Measurements from ENCODE around the gene HYI.
"Not testable (repeated sequence)": the region's sequence is repeated elsewhere in the genome, so short reads cannot be mapped to it uniquely, and the experiment has no call there.

Gene HYI

DNA sequence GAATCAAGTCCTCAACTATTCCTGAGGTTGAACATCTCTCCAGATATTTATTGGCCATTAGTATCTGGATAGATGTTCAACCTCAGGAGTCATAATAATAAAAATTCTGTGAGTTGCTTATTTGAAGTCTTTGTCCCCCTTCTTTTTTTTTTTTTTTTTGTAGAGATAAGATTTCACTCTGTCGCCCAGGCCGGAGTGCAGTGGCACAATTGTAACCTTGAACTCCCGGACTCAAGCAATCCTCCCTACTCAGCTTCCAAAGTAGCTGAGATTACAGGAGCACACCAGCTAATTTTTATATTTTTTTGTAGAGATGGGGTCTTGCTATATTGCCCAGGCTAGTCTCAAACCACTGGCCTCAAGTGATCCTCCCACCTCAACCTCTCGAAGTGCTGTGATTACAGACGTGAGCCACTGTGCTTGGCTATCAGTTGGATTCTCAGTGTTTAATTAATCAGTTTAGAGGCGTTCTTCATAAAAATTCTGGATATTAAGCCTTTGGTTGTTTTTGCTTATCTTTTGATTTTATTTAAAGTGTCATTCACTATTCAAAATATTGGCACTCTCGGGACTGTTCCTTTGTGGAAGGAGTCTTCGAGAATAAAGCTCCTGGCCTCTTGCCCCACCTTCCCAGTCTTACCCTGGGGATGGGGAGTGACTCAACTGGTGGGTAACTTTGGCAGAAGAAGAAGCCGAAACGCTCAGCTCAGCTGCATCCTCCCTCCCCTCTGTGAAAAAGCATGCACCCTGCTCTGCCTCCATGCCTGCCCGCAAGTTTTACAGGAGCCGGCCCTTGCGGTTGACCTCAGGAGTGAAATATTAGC lies 11.2 kb upstream of the HYI start:
- TF ChIP-seq, protein P1, sequence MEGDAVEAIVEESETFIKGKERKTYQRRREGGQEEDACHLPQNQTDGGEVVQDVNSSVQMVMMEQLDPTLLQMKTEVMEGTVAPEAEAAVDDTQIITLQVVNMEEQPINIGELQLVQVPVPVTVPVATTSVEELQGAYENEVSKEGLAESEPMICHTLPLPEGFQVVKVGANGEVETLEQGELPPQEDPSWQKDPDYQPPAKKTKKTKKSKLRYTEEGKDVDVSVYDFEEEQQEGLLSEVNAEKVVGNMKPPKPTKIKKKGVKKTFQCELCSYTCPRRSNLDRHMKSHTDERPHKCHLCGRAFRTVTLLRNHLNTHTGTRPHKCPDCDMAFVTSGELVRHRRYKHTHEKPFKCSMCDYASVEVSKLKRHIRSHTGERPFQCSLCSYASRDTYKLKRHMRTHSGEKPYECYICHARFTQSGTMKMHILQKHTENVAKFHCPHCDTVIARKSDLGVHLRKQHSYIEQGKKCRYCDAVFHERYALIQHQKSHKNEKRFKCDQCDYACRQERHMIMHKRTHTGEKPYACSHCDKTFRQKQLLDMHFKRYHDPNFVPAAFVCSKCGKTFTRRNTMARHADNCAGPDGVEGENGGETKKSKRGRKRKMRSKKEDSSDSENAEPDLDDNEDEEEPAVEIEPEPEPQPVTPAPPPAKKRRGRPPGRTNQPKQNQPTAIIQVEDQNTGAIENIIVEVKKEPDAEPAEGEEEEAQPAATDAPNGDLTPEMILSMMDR (IDR thresholded peaks at IDR 0.05; ENCODE audit: insufficient read depth, low read depth, low read length, missing control alignments): no peak
- DNase-seq (ENCODE audit: low read depth): no peak

DNA sequence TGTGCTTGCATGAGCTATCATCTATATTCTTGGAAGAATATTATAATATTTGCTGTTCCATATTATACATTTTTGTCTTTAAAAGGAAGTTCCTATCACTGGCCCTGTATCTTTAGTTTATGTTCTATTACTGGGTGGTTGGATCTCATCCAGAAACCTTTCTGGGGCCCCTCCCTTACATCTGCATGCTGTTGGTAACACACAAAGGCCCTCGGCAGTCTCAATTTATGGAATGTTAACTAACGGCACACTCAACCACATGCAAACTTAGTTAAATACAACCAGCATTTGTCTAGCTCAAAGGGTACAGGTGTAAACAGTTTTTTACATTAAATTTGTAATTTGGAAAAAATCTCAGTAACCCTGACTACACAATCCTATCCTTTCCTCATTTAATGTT lies 9.7 kb upstream of the HYI start:
- no peak overlapping the region for H3K4me3 ChIP-seq (ENCODE audit: low read depth, low read length)
- DNase-seq (ENCODE audit: low read depth): no peak
- TF ChIP-seq, protein P1 (IDR thresholded peaks at IDR 0.05; ENCODE audit: insufficient read depth, low read depth, low read length, missing control alignments): no peak

More for the DNA sequence above, 11.2 kb upstream of the HYI start:
- H3K4me3 ChIP-seq (ENCODE audit: low read depth, low read length): no peak overlapping the region

DNA sequence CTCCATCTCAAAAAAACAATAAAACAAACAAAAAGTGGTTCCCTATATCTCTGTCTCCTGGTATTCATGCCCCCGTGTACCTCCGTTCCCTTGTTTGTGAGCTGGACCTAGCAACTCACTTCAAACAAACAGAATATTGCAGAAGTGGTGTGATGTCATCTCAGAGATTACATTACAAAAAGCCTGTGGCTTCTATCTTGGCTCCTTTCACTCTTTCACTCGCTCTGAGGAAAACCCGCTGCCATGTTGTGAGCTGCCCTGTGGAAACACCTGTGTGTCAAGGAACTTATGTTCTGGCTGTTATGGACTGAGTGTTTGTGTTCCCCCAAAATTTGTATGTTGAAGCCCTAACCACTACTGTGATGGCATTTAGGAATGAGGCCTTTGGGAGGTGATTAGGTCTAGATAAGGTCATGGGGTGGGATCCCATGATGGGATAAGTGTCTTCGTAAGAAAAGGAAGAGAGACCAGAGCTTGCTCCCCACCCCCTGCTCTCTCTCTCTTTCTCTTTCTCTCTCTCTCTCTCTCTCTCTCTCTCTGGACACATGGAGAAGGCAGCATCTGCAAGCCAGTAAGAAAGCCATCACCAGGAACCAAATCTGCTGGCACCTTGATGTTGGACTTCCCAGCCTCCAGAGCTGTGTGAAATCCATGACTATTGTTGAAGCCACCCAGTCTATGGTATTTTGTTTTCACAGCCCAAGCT lies 7.4 kb upstream of the HYI start:
- TF ChIP-seq, protein P1 (IDR thresholded peaks at IDR 0.05; ENCODE audit: insufficient read depth, low read depth, low read length, missing control alignments): no peak
- no peak for DNase-seq (ENCODE audit: low read depth)
- no peak overlapping the region for H3K4me3 ChIP-seq (ENCODE audit: low read depth, low read length)

DNA sequence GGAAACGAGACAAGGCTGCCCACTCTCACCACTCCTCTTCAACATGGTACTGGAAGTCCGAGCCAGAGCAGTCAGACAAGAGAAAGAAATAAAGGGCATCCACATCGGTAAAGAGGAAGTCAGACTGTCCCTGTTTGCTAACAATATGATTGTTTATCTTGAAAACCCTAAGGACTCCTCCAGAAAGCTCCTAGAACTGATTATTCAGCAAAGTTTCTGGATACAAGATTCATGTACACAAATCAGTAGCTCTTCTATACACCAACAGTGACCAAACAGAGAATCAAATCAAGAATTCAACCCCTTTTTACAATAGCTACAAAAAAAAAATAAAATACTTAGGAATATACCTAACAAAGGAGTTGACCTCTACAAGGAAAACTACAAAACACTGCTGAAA lies 4.6 kb upstream of the HYI start:
- DNase-seq (ENCODE audit: low read depth); H3K4me3 ChIP-seq (ENCODE audit: low read depth, low read length): not testable (repeated sequence)

DNA sequence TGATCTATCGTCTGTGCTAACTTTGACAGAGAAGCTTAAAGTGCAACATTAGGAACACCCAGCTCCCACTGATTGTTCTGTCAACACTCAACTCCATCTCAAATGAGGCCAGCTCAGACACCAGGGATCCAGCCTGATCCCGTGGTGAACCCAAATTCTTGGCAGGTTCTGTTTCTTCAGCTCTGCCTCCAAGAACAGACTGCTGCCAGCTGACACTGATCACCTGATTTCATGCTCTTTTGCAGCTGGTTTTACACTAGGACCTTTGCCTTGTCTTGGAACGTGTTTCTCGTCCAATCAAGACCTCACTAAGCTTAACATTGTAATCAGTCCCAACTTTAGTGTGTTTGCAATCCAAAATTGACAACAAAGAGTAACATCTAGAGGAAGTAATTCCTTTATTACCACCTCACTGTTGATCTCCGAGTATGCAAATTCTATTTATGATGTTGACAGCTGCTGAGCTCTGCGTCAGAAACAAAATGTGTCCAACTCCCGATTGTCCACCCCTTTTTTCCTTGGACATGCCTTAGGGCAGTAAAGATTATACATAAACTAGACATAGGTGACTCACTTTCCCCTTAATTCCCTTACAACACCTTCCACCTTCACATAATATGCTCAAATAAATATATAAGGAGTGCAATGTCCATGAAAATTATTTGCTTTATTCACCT lies 1.6 kb upstream of the HYI start:
- TF ChIP-seq, protein P1 (IDR thresholded peaks at IDR 0.05; ENCODE audit: insufficient read depth, low read depth, low read length, missing control alignments): no peak
- DNase-seq (ENCODE audit: low read depth): no peak
- H3K4me3 ChIP-seq (ENCODE audit: low read depth, low read length): no peak overlapping the region; the same call in 1 of the 2 replicates

DNA sequence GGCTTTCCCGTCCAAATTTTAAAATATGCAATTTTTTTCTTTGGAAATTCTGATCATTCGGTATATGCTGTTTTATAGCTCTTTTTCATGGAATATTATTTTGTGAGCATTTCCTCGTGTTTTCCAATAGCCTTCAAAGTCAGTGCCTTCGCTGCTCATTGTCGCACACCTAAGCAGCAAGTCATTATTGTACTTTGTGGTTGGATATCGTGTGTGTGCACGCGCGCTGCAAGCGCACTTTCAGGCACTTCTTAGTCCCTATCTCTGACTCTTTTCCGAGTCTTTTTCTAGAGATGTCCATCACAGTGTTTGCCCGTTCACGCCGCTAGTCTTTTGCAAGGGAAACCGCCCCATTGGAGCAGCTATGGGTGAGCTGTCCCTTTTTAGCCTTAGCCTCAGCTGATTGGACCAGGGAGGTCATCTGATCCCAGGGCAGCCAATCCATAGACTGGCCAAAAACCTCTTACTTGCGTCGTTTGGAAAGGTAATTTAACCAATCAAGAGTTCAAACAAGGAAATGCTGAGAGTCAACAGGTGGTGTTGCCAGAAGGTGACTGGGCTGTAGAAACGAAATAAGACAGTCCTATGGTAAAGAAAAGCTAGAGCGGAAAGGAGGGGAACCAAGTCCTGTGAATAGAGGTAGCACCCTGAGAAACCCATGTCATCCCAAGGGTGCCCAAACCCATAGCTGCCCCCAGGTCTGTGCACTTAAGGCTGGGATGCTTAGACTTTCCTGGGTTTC lies 710 bp upstream of the HYI start:
- H3K4me3 ChIP-seq (ENCODE audit: low read depth, low read length): peak overlapping the region; percentile 89
- TF ChIP-seq, protein P1 (IDR thresholded peaks at IDR 0.05; ENCODE audit: insufficient read depth, low read depth, low read length, missing control alignments): peak; percentile 2
- peak; percentile 95 for DNase-seq (ENCODE audit: low read depth)
